ENCODE measurements around the gene MRPL43.
A peak's percentile ranks its signal among the peaks of the same experiment; 100 is the strongest.

Gene MRPL43

DNA sequence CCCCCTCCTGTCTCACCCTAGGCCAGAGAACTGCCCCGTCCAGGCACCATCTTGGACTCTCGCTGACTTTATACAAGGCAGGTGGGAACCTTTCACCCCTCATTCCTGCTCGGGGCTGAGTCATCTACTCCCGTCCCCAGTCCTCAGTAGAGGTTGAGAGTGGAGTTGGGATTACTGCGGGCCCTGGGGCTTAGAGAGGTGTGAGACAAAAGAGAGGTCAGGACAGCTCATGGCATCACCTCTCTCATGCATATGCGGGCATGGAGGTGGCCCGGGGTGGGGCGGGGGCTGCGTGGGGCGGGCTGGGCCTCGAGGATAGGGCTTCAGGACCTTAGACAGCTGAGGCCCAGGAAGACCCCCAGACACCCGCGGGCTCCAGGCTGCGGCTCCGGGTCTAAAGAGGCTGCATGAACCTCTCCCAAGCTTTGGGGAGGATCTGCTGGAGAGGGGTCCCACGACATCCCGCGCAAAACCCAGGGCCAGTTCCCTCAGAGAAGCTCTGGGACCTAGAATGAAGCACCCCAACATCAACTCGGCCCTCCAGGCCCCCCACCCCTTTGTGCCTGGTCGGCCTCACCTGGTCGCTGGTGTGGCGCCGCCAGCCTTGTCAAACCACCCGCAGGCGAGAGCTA lies 43.3 kb upstream of the MRPL43 start:
- H3K27me3 ChIP-seq (ENCODE audit: low read depth, low read length): peaks cover 29% of the 10 kb centered on the region
- no peak overlapping the region for H3K27ac ChIP-seq (ENCODE audit: low read length)
- H3K4me1 ChIP-seq (ENCODE audit: low read length): peaks cover 10% of the 10 kb centered on the region
- no peak overlapping the region for H3K9ac ChIP-seq (ENCODE audit: low read length)
- H3K4me3 ChIP-seq (ENCODE audit: low read length): peak overlapping the region; percentile 98
- no peak overlapping the region for H2AFZ ChIP-seq (ENCODE audit: low read depth, low read length)
- no peaks in the 10 kb centered on the region for H3K36me3 ChIP-seq (replicated peaks; ENCODE audit: low read depth, low read length)
- H4K20me1 ChIP-seq (ENCODE audit: insufficient read depth, low read length): no peaks in the 10 kb centered on the region
- H3K9me3 ChIP-seq (ENCODE audit: insufficient read depth, low read length): no peaks in the 10 kb centered on the region
- peak overlapping the region; percentile 100 for H3K4me2 ChIP-seq (ENCODE audit: low read length)
- H3K79me2 ChIP-seq (ENCODE audit: low read length): no peaks in the 10 kb centered on the region
- TF ChIP-seq, protein P1, sequence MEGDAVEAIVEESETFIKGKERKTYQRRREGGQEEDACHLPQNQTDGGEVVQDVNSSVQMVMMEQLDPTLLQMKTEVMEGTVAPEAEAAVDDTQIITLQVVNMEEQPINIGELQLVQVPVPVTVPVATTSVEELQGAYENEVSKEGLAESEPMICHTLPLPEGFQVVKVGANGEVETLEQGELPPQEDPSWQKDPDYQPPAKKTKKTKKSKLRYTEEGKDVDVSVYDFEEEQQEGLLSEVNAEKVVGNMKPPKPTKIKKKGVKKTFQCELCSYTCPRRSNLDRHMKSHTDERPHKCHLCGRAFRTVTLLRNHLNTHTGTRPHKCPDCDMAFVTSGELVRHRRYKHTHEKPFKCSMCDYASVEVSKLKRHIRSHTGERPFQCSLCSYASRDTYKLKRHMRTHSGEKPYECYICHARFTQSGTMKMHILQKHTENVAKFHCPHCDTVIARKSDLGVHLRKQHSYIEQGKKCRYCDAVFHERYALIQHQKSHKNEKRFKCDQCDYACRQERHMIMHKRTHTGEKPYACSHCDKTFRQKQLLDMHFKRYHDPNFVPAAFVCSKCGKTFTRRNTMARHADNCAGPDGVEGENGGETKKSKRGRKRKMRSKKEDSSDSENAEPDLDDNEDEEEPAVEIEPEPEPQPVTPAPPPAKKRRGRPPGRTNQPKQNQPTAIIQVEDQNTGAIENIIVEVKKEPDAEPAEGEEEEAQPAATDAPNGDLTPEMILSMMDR (IDR thresholded peaks at IDR 0.05; ENCODE audit: low read depth, low read length): no peak
- TF ChIP-seq EZH2phosphoT487 (IDR thresholded peaks at IDR 0.05; ENCODE audit: low read depth): no peak

DNA sequence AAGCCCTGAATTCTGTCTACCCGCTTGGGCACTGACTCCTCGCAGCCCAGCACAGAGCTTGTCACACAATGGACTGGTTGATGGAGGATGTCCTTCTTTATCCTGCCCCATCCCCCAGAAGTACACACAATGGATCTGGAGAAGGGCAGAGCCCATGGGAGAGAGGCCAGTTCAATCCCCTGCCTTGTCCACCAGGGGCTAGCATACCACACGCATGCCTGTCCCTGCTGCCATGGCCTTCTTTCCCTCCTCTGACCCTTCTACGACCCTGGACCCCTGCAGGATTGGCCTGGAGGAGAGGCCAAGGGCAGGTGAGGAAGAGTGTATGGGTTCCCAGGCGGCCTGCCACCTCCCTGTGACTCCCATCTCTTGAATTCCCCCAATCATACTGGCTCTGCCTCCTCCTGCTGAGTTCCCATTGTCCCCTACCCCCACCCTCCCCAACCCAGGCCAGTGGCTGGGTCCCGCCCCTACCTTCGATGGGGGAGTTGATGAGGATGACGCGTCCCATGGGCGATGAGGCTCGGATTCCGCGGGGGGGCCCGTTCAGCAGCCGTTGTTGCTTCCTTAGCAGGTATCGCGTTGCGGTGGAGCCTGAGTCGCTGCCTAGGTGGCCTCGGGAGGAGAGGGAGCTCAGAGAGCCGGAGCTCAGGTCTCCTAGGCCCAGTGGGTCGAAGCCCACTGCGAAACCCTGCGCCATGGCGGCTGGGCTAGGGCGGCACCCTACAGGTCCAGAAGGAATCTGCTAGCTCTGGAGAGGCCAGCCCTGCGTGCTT lies 42.4 kb upstream of the MRPL43 start:
- Histone ChIP-seq H3K9me3 (ENCODE audit: insufficient read depth, low read length) (no peaks in the 10 kb centered on the region), H3K27me3 (ENCODE audit: low read depth, low read length) (peaks cover 29% of the 10 kb centered on the region), H3K79me2 (ENCODE audit: low read length) (no peaks in the 10 kb centered on the region), H3K27ac (ENCODE audit: low read length) (no peak overlapping the region), H3K9ac (ENCODE audit: low read length) (no peak overlapping the region), H3K36me3 (replicated peaks; ENCODE audit: low read depth, low read length) (no peaks in the 10 kb centered on the region), H4K20me1 (ENCODE audit: insufficient read depth, low read length) (no peaks in the 10 kb centered on the region), H3K4me3 (ENCODE audit: low read length) (no peak overlapping the region), H3K4me1 (ENCODE audit: low read length) (peaks cover 10% of the 10 kb centered on the region), H2AFZ (ENCODE audit: low read depth, low read length) (no peak overlapping the region), H3K4me2 (ENCODE audit: low read length) (no peak overlapping the region)
- TF ChIP-seq, protein P1 (IDR thresholded peaks at IDR 0.05; ENCODE audit: low read depth, low read length): no peak
- TF ChIP-seq EZH2phosphoT487 (IDR thresholded peaks at IDR 0.05; ENCODE audit: low read depth): no peak

DNA sequence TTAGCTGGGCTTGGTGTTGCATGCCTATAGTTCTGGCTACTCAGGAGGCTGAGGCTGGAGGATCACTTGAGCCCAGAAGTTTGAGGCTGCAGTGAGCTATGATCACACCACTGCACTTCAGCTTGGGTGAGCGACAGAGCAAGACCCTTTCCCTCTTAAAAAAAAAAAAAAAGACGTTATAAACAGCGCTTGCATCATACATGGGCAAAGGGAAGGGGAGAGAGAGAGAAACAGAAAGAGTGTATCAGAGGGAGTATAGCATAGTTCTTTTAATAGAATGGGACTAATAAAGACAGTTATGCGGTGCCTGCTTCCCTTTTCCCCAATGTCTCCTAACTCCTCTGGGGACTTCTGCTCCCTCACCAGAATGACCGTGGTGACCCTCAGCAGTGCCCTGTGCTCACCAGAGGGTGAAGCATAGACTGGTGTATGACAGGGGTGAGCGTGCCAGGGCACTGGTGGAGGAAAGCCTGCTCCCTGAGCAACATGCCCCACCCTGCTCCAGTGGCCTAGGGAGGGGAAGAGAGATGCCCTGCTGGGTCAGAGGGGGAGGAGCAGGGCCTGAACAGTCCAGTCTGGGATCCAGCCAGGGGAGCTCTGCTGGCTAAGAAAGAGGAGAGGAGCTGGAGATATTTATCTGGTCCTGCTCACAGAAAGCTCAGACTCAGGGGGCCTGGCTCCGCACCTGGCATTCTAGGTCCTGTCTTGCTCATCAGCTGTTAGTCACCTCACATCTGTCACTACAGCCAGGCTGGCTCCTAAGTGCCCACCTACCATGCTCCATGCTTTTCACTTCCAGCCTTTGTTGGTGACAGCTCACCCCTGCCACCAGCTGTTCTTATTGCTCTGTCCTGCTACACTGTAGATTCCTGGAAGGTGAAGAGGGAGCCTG lies 41.4 kb upstream of the MRPL43 start:
- Histone ChIP-seq H3K9ac (ENCODE audit: low read length) (no peak overlapping the region), H3K27me3 (ENCODE audit: low read depth, low read length) (peaks cover 29% of the 10 kb centered on the region), H3K79me2 (ENCODE audit: low read length) (no peaks in the 10 kb centered on the region), H3K36me3 (replicated peaks; ENCODE audit: low read depth, low read length) (no peaks in the 10 kb centered on the region), H3K4me2 (ENCODE audit: low read length) (no peak overlapping the region), H3K4me1 (ENCODE audit: low read length) (peaks cover 10% of the 10 kb centered on the region), H3K4me3 (ENCODE audit: low read length) (no peak overlapping the region), H3K9me3 (ENCODE audit: insufficient read depth, low read length) (no peaks in the 10 kb centered on the region), H4K20me1 (ENCODE audit: insufficient read depth, low read length) (no peaks in the 10 kb centered on the region), H3K27ac (ENCODE audit: low read length) (no peak overlapping the region), H2AFZ (ENCODE audit: low read depth, low read length) (no peak overlapping the region)
- no peak for TF ChIP-seq EZH2phosphoT487 (IDR thresholded peaks at IDR 0.05; ENCODE audit: low read depth)
- TF ChIP-seq, protein P1 (IDR thresholded peaks at IDR 0.05; ENCODE audit: low read depth, low read length): no peak
